GM12864 (cell line): ENCODE measurements around the gene GRAP2.

ENCODE experiments used
- DNase-seq: peaks from one replicate; pipeline ENCODE4 v3.0.0-alpha.2; 2011; ENCODE audit warnings: low read depth
- H3K4me3 ChIP-seq: 2 replicates; pipeline ENCODE4 v1.5.1; 2011; ENCODE audit warnings: mild to moderate bottlenecking, low read depth, low read length, control low read depth
- TF ChIP-seq, protein P1 (sequence below): IDR thresholded peaks from 2 replicates; pipeline ENCODE4 v1.5.1; 2011; ENCODE audit warnings: low read depth, mild to moderate bottlenecking, moderate library complexity, low read length, control low read depth, inconsistent platforms; ENCODE audit errors: missing control alignments

GRAP2 gene

DNA sequence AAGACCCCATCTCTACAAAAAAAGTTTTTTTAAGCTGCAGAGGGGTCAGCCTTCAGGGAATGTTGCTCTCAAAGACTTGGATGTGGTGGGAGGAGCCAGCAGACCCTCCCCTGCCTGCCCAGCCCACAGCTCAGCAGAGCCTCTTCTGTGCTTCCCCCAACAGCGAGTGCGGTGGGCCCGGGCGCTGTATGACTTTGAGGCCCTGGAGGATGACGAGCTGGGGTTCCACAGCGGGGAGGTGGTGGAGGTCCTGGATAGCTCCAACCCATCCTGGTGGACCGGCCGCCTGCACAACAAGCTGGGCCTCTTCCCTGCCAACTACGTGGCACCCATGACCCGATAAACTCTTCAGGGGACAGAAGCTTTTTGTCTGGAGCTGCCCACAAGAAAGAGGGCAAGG lies 69.9 kb downstream of the GRAP2 start:
- H3K4me3 ChIP-seq = no peak overlapping the region
- TF ChIP-seq, protein P1, sequence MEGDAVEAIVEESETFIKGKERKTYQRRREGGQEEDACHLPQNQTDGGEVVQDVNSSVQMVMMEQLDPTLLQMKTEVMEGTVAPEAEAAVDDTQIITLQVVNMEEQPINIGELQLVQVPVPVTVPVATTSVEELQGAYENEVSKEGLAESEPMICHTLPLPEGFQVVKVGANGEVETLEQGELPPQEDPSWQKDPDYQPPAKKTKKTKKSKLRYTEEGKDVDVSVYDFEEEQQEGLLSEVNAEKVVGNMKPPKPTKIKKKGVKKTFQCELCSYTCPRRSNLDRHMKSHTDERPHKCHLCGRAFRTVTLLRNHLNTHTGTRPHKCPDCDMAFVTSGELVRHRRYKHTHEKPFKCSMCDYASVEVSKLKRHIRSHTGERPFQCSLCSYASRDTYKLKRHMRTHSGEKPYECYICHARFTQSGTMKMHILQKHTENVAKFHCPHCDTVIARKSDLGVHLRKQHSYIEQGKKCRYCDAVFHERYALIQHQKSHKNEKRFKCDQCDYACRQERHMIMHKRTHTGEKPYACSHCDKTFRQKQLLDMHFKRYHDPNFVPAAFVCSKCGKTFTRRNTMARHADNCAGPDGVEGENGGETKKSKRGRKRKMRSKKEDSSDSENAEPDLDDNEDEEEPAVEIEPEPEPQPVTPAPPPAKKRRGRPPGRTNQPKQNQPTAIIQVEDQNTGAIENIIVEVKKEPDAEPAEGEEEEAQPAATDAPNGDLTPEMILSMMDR = no peak
- DNase-seq = no peak

DNA sequence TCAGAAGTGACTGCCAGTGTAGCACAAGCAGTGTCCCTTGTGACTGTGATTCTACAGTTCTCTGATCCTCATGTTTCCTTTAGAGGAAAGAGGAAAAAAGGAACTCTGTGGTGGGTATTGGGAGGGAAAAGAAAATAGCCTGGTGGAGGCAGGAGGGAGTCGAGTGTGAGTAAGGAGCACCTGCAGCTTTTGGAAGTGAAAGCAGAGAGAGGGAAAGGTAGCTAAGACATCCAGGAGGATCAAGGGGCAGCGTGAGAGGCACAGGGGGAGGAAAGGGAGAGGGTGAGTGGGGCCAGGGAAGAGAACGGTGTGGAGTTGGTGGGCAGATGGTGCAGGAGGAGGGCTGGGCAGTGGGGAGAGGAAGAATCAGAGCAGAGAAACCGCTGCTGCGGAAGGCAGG lies 71.8 kb downstream of the GRAP2 start:
- DNase-seq = no peak
- no peak overlapping the region for H3K4me3 ChIP-seq
- TF ChIP-seq, protein P1 = no peak

DNA sequence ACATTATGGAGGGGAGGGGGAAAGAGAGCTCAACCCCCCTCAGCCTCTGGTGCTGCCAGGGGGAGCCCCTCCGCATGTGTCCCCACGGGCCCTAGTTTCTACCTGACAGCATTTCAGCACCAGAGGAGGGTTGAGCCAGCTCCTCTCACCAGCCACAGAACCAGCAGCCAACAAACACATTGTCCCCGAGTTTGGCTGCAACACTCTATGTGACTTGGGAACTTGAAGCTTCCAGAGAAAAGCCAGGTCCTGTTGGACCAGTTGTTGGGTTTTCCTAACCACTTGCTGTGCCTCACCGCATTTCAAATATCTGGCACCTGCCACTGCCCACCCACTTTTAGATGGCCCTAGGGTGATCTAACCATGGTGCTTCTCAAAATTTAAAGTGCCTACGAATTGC lies 72.8 kb downstream of the GRAP2 start:
- no peak overlapping the region for H3K4me3 ChIP-seq
- TF ChIP-seq, protein P1 = no peak
- DNase-seq = no peak

DNA sequence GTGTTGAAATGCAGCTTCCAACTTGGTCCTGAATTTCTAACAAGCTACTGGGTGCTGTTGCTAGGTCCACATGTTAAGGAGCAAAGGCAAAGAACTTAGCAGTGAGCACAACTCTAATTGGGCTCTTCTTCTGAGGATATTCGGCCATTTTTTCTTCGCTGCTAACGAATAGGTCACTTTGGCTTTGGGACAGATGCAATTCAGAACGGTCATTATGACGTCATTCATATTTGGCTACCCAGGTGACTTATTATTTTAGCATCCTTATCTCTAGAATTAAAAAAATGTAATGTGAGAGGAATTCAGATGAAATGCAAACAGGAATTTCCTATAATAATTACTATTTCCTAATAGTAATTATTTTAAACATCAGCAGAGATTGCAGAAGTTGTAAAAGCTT lies 73.2 kb downstream of the GRAP2 start:
- H3K4me3 ChIP-seq = no peak overlapping the region
- no peak for DNase-seq
- TF ChIP-seq, protein P1 = no peak

DNA sequence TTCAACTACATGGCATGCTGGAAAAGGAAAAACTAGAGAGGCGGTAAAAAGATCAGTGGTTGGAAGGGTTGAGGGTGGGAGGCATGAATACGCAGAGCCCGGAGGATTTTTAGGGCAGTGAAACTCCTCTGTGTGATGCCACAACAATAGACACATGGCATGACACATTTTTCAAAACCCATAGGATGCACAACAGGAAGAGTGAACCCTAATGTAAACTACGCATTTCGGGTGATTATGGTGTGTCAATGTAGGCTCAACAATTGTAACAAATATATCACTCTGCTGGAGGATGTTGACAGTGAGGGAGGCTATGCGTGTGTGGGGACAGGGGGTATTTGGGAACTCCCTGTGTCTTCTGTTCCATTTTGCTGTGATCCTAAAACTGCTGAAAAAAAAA lies 78.2 kb downstream of the GRAP2 start:
- H3K4me3 ChIP-seq = no peak overlapping the region
- TF ChIP-seq, protein P1 = no peak
- DNase-seq = no peak

DNA sequence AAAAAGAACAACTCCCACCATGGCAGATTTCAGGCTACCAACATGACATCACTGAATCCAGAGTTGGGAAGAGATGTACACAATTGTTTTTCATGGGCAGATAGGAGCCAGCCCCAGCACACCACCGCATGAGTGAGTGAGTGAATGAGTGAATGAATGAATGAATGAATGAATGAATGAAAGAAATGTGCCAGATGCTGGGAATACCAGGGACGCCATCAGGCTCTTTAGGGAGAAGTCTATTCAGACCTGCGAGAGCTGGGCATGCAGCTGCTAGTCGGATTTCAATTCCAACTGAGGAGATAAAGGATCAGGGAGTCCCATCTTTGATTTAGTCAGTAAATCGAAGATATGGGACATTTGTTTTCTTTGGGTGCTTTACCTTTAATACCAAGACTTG lies 78.6 kb downstream of the GRAP2 start:
- no peak overlapping the region for H3K4me3 ChIP-seq
- TF ChIP-seq, protein P1 = no peak
- DNase-seq = no peak

DNA sequence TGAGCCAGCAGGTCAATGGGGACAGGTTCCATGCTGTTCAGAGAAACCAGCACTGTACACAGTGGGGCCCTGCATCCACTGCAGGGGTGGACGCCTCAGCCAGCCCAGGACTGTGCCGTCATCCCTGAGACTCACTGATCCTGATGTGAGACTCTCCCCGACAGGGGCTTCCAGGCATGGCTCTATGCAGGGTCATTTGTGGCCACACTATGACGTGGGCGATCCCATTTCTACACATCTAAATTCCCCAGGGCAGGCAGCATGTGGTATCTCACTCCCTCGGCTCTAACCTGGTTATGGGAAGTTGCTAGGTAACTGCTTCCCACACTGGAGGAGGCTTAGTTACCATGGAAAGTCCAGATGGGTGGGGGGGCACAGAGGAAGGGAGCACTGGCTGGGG lies 79.7 kb downstream of the GRAP2 start:
- TF ChIP-seq, protein P1 = no peak
- no peak for DNase-seq
- no peak overlapping the region for H3K4me3 ChIP-seq
